Right hindlimb (tissue), 1 donor: ENCODE data around the gene ABL1.

Experiments
- DNase-seq: peaks from one replicate; pipeline ENCODE4 v3.0.0-alpha.2; 2018

ABL1 gene

DNA sequence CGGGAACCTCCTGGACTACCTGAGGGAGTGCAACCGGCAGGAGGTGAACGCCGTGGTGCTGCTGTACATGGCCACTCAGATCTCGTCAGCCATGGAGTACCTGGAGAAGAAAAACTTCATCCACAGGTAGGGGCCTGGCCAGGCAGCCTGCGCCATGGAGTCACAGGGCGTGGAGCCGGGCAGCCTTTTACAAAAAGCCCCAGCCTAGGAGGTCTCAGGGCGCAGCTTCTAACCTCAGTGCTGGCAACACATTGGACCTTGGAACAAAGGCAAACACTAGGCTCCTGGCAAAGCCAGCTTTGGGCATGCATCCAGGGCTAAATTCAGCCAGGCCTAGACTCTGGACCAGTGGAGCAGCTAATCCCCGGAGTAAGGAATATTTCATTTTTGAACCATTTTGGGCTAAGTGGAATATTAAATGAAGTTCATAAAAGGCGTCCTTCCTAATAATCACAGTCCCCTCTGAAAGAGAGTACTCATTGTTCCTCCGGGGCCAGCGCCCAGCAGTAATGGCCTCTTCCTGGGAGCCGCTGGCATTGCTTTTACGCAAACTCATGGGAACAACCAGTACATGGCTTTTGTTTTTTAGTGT, 38.0 kb downstream of the ABL1 start:
- DNase-seq = no peak

DNA sequence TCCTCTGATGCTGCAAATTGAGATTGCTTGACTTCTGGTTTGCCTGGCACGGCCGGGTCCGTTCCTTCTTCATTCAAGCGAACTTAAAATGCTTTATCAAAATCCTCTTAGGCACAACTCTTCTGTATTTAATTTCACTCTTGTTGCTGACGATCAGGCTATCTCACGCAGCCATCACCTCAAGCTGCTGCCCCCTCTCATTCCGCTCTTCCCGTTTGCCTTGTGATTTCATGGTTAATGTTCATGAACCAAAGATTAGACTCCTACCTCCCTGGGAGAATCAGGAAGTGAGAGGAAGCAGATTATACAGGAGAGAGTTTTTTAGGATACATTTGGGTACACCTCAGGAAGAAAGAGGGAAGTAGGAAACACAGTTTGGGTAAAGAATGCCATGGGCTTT, 38.9 kb downstream of the ABL1 start:
- no peak for DNase-seq

DNA sequence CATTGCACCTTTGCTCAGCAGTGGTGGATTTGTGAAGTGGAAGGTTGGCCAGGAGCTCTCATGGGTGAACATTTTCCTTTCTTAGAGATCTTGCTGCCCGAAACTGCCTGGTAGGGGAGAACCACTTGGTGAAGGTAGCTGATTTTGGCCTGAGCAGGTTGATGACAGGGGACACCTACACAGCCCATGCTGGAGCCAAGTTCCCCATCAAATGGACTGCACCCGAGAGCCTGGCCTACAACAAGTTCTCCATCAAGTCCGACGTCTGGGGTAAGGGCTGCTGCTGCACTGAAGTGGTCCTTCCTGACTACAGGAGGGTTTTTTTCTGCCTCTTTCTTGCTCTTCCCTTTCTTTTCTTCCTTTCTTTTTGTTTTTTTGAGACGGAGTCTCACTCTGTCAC, 39.7 kb downstream of the ABL1 start:
- DNase-seq = no peak

DNA sequence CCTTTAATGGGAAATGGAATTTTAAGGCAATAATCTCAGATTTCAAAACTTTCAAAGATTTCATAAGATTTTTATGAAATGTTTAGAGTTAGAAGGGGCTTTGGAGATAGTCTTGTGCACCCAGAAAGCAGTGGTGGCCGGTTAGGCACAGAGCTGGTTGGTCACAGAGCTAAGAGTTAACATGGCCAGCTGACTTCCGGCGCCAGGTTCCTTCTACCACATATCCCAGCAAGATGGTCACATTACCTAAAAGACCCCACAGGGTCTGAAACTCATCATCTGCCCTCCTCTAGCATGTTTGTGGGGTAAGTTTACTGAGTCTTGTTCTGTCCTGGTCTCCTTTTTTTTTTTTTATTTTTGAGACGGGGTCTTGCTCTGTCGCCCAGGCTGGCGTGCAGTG, 42.2 kb downstream of the ABL1 start:
- DNase-seq = no peak

DNA sequence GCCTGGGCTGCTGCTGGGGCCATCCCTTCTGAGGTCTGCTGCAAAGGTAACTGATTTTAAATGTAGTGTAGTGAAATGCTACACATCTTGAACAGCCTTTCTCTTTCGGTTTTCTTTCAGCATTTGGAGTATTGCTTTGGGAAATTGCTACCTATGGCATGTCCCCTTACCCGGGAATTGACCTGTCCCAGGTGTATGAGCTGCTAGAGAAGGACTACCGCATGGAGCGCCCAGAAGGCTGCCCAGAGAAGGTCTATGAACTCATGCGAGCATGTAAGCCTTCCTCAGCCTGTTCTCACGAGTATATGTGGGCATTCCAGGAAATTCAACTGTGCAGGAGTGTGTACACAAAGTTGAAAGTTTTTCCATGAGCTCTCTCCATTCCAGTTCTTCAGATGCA, 43.2 kb downstream of the ABL1 start:
- DNase-seq = no peak

DNA sequence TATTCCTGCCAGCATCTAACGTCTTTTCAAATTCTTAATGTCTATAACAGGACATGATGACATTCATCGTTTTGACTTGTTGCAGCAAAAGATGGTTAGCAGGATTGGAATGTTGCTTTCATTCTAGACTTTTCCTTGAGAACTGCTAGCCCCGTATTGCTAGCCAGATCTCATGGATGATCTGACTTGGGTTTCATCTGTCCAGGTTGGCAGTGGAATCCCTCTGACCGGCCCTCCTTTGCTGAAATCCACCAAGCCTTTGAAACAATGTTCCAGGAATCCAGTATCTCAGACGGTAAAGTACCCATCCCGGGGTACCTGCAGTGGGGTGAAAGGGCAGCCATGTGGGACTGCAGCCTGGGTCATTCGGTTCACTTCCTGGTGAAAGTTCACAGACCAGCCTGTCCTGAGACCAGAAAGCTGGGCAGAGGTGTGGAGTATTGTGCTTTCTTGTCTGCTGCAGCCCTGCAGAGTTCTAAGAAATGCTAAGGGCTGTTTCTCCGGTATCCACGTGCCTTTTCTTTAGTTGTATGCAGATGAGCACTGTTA, 44.9 kb downstream of the ABL1 start:
- DNase-seq = no peak

DNA sequence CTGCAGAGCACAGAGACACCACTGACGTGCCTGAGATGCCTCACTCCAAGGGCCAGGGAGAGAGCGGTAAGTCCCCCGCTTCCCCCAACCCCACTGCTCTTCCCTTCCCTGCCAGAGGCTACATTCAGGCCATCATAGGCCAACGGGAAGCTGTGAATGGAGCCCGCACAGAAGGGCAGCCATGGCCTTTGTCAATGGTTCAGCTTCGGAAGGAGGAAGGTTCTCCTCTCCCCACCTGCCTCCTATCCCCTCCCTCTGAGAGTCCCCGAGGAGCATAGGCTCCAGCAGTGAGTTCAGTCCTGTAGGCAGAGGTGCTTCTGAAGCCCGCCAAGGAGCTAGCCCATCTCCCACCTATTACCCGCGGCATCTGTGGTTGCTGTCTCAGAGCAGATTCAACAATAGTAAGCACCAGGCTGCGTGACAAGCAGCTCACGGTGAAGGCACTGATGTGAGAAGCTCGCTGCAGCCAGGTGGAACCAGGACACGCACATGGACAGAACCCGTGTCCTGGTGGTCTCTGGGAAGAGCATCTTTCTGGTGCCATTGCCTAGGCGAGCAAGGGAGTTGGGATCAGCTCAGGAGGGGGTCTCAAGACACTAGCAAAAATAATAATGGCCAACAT, 45.7 kb downstream of the ABL1 start:
- DNase-seq = no peak

DNA sequence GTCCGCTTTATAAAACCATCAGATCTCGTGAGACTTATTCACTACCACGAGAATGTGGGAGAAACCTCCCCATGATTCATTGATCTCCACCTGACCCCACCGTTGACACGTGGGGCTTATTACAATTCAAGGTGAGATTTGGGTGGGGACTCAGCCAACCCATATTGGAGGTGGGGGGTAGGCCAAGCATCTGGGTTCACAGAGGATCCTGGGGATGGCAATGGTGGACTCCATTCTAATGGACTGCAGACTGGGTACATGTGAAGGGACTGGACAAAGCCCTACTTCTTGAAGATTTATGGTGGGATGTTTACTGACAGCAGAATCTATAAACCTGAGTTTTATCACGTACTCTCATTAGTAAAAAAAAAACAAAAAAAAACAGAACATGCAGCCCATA, 46.5 kb downstream of the ABL1 start:
- DNase-seq = no peak

DNA sequence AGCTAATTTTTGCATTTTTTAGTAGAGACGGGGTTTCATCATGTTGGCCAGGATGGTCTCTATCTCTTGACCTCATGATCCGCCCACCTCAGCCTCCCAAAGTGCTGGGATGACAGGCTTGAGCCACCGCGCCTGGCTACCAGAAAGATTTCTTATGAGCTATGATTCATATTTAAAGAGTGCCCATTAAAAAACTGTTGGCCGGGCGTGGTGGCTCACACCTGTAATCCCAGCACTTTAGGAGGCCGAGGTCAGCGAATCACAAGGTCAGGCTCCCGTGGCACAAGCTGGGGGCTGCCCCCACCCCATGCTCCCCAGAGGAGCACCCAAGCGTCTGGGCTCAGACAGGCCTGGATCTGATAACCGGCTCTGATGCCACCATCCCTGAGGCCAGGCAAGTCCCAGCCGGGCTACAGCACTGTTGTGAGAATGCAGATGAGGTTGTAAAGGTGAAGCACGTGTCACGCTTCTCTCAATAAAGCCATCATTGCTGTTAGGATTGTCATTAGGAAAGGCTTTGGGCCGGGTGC, 47.7 kb downstream of the ABL1 start:
- DNase-seq = no peak

DNA sequence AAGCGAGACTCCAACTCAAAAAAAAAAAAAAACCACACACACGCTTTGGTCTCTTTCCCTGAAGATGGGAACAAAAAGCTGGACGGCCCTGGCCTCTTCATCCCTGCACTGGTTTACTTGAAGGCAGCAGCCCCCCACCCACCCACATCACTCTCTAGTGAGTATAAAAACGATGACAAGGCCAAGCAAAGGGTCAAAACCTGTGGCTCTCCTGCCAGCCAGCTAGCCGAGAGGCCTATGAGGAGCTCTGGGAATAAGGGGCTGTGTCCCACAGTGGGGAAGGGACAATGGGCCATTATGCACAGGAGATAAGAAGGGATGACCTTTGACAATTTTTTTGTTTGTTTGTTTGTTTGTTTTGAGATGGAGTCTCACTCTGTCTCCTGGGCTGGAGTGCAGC, 48.4 kb downstream of the ABL1 start:
- no peak for DNase-seq

DNA sequence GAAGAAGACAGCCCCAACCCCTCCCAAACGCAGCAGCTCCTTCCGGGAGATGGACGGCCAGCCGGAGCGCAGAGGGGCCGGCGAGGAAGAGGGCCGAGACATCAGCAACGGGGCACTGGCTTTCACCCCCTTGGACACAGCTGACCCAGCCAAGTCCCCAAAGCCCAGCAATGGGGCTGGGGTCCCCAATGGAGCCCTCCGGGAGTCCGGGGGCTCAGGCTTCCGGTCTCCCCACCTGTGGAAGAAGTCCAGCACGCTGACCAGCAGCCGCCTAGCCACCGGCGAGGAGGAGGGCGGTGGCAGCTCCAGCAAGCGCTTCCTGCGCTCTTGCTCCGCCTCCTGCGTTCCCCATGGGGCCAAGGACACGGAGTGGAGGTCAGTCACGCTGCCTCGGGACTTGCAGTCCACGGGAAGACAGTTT, 49.1 kb downstream of the ABL1 start:
- no peak for DNase-seq

DNA sequence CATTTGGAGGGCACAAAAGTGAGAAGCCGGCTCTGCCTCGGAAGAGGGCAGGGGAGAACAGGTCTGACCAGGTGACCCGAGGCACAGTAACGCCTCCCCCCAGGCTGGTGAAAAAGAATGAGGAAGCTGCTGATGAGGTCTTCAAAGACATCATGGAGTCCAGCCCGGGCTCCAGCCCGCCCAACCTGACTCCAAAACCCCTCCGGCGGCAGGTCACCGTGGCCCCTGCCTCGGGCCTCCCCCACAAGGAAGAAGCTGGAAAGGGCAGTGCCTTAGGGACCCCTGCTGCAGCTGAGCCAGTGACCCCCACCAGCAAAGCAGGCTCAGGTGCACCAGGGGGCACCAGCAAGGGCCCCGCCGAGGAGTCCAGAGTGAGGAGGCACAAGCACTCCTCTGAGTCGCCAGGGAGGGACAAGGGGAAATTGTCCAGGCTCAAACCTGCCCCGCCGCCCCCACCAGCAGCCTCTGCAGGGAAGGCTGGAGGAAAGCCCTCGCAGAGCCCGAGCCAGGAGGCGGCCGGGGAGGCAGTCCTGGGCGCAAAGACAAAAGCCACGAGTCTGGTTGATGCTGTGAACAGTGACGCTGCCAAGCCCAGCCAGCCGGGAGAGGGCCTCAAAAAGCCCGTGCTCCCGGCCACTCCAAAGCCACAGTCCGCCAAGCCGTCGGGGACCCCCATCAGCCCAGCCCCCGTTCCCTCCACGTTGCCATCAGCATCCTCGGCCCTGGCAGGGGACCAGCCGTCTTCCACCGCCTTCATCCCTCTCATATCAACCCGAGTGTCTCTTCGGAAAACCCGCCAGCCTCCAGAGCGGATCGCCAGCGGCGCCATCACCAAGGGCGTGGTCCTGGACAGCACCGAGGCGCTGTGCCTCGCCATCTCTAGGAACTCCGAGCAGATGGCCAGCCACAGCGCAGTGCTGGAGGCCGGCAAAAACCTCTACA, 49.8 kb downstream of the ABL1 start:
- no peak for DNase-seq

DNA sequence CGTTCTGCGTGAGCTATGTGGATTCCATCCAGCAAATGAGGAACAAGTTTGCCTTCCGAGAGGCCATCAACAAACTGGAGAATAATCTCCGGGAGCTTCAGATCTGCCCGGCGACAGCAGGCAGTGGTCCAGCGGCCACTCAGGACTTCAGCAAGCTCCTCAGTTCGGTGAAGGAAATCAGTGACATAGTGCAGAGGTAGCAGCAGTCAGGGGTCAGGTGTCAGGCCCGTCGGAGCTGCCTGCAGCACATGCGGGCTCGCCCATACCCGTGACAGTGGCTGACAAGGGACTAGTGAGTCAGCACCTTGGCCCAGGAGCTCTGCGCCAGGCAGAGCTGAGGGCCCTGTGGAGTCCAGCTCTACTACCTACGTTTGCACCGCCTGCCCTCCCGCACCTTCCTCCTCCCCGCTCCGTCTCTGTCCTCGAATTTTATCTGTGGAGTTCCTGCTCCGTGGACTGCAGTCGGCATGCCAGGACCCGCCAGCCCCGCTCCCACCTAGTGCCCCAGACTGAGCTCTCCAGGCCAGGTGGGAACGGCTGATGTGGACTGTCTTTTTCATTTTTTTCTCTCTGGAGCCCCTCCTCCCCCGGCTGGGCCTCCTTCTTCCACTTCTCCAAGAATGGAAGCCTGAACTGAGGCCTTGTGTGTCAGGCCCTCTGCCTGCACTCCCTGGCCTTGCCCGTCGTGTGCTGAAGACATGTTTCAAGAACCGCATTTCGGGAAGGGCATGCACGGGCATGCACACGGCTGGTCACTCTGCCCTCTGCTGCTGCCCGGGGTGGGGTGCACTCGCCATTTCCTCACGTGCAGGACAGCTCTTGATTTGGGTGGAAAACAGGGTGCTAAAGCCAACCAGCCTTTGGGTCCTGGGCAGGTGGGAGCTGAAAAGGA, 50.7 kb downstream of the ABL1 start:
- DNase-seq = no peak

DNA sequence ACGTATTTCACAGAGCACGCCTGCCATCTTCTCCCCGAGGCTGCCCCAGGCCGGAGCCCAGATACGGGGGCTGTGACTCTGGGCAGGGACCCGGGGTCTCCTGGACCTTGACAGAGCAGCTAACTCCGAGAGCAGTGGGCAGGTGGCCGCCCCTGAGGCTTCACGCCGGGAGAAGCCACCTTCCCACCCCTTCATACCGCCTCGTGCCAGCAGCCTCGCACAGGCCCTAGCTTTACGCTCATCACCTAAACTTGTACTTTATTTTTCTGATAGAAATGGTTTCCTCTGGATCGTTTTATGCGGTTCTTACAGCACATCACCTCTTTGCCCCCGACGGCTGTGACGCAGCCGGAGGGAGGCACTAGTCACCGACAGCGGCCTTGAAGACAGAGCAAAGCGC, 51.9 kb downstream of the ABL1 start:
- no peak for DNase-seq

DNA sequence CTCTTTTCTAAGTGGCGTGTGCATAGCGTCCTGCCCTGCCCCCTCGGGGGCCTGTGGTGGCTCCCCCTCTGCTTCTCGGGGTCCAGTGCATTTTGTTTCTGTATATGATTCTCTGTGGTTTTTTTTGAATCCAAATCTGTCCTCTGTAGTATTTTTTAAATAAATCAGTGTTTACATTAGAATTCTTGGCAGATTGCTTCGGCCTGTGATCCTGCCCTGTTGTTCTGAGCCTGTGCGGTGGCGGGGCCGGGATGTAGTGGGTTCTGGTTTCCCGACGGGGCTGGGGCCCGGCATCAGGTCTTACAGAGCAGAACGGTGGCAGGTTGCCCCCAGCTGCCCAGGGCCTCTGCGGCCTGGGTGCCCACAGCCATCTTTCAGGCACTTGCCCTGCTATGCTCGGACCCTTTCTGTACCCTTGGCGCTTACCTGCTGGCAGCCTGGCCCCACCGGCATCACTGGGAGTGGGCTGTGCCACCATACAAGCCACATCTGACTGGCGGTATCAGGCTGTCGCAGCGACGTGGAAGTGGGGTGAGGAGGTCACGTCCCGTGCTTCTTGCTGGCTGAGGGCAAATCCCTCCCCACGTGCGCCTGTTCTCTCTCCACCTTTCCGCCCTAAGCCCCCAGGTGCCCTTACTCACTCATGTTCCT, 52.6 kb downstream of the ABL1 start:
- no peak for DNase-seq

DNA sequence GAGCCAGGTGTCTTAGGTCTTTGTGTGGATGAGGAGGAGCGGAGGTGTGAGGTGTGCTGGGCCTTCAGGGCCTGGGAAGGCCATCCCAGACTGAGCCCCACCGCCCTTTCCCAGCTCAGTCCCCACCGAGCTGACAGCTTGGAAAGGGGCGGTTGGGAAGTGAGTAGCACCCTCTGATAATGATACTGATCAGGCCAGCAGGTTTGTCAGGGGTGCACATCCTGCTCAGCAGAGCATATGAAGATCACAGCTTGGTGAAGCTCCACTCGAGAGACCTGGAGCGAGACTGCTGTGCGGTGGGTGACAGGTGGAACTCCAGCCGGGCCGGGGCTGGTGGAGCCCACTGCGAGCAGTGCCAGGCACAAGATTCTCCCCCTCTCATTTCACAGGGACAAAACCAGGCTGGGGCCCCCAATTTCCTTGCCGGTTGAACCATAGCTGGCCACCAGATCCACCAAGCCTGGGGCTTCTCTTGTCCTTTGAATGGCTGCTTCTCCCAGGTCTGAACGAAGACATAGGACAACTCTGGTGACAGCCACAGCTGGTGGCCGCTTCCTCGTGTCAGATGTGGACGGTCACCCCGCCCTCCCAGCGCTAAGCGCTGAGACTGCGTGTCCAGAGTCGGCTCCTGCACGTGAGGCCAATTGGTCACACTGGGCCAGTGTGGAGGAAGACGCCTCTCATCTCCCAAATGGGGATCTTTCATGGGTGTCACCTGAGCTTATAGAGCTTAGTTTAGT, 53.3 kb downstream of the ABL1 start:
- DNase-seq = no peak

DNA sequence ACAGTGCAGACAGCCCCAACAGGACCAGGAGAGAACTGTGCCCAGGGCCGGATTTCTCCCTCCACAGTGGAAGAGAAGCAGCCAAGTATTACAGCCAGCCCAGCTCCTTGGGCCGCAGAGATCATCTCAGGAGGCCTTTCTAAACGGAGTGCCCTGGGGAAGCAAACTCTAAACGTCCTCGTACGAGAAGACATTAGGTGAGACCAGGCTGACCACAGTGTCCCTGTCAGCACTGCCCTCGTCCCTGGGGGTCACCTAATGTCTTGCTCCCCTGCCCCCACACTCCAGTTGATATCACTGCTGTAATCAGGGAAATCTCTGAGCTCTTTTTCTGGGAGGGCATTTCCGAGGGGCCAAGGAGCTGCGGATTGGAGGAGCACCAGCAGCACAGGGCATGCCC, 55.1 kb downstream of the ABL1 start:
- DNase-seq = no peak

DNA sequence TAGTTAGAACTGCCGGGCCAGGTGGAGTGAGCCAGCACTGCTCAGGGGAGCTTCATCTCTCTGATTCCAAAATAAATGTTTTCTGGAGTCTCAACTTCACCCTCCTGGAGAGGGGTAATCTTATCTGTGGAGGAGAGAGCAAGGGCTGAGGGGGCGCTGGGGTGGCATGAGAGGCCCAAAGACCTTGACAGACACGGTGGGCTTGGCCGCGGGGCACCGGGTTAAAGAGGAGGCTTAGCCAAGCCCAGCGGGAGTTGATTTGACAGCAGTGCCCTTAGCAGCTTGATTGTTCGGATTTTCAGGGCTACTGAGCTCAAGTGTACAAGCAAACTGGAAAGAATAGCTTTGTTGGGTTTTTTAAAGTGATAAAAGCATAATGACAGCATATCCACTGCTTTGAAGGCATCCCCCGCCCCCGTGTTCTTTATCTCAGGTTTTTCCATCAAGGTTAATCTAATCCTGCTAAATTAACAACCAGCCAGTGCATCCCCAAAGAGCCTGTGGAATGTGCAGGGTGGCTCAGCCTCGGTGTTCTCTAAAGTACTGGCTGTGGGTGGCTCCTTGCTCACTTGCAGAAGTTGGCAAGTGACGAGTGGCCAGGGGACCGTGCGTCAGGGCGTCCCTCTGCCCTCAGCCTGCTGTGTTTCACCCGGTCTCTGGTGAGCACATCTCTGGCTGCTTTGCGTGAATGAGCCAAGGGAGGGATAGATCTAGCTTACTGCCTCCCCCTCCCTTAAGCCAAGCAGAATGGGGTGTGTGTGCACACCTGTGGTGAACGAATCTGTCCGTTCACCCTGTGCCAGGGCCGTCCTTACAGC, 56.0 kb downstream of the ABL1 start:
- no peak for DNase-seq

DNA sequence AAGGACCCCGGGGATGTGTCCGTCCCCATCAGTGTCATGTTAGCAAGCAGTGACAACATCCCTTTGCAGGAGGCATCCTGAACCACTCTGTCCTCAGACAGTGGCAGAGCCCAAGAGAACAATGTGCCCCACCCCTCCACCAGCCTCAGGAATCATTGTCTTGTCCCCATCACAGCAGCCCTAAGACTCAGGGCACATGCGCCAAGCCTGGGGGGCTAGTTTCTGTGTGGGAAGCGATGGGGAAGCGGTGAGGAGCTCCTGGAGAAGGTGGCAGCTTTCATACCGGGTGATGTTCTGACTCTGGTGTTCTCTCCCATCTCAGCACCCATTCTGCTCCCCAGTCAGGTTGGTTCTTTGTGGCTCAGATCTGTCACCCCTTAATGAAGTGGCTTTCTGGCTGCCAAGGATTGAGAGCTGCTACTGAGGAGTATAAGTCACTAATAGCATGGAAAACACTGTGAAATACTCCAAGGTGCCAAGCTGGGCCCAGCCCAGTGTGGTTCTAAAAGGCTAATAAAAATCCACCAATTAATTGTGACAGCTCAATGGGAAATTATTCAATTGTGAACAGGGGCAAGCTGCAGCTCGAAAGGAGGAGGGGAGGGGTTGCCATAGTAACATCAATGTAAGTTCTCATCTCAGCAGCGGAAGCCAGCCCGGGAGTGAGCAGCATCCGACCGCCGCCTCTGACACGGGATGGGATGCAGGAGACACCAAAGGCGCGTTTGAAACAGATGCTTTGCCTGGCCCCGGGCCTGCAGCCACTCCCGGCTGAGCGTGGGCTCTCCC, 56.8 kb downstream of the ABL1 start:
- DNase-seq = peak; percentile 62
